ENCODE measurements around the gene NRM.

The NRM gene

DNA sequence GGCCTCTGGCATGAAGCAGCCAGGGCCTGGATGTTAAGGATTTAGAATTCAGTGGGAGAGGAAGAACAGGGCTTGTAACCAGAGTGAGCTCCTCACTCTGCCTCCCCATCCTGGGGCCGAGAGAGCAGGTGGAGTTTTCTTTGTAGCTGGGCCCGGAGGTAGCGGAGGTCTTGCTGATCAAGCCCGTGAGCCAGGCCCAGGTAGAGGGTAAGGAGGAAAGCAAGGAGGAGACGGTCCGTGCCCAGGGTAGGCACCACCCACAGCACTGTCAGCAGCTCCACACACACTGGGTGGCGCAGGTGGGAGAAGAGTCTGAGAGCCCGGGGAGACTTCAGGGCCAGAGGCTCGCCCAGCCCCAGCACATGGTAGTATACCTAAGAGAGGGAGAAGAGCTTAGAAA, 2.2 kb downstream of the NRM start:
- no peak for DNase-seq (ENCODE audit: low read depth)

DNA sequence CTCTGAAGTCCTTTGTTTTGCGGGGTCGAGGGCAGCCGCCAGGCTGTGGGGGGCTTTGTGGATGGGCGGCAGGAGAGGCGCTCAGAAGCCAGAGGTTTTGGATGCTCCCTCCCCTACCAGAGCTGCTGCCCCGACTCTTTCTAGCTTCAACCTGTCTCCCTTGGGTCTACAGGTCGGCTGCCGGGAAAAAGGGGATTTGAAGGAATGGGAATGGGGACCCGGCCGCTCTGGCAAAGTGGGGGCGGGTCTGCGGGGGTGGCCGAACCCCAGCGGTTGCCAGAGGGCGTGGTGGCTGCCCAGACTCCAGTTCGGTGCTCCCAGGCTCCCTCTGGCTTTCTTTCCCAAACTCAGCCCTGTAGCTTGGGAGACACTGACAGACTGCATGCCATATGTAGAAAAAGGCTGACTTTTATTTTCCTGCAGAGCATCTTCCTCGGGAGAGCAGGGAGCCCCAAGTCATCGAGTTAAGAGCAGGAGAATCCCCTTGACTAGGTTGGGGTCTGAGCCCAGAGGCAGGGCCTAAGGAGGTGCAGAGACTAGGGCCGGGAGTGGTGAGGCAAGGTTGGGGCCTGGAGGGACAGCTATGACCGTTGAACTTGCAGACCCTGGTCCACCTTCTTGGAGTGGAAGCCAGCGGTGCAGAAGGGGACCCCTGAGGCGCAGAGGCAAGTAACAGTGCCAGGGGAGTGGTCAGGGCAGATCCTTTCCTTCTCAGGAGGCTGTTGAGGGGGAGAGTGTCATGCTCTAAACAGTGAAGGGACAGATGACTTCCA, 2.9 kb downstream of the NRM start:
- DNase-seq (ENCODE audit: low read depth) = no peak

- DNase-seq (ENCODE audit: low read depth) = peak; percentile 85
Measured at GRCh38 chr6:30686908-30687658, 3.7 kb downstream of the NRM start.

GRCh38 chr6:30686009-30686907, 4.5 kb downstream of the NRM start, which contains the start of gene PPP1R18:
TSS of gene PPP1R18 (minus strand) at chr6:30686645. CDS start at chr6:30686018, 627 bp downstream.
- peak; percentile 31 for DNase-seq (ENCODE audit: low read depth)

DNA sequence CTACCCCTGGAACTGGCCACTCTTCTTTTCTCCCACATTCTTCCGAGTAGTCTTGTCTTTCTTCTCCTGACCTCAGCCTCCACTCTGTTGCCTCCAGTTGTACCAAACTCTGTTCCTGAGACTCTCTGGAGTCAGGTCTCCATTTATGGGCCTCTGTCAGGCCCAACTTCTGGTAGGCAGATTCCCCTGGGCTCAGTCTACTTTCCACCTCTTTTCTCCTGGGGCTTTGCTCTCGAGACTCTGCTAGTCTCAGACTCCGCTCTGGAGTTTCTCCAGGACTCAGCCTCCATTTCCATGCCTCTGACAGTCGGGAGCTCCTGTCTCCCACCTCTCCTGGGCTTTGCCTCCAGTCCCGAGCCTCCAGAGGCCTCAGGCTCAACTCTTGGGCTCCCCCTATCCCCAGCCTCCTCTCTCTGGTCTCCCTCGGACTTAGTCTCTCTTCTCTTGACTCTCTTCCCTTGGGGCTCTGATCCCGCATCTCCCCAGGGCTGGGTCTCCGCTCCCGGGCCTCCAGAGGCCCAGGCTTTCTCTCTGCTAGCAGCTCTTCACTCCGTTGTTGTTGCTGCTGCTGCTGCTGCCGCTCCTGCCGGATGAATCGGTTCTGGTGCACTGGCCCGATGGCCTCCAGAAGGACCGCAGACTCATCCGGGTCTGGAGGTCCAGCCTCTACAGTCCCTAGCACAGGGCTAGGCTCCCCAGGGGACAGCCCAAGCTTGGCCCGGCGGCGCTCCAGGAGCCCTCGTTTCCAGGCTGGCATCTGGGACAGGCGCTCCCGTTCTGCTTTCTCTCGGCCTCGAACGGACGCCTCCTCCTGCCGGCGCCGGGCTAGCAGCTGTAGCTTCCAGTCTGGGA, 5.4 kb downstream of the NRM start:
- DNase-seq (ENCODE audit: low read depth) = peak; percentile 35

- peak; percentile 37 for DNase-seq (ENCODE audit: low read depth)
Measured at GRCh38 chr6:30684386-30685156, 6.2 kb downstream of the NRM start.

DNA sequence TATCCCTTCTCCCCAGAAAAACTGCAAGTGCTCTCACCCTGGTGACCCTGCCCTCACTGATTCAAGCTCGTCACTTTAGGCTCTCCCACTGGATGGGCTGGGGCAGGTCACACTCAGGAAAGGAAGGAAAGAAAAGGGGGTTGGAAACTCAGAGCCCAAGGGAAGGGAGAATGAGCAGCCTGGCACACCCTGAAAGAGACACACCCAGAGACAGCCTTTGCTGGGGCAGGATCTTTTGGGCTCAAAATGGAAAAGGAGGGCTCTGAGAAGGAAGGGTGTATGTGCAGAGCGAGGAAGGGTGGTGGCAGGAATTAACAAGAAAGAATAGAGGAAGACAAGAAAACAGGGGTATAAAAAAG, 6.8 kb downstream of the NRM start:
- DNase-seq (ENCODE audit: low read depth) = no peak

- DNase-seq (ENCODE audit: low read depth) = no peak
Measured at GRCh38 chr6:30683183-30683979, 7.4 kb downstream of the NRM start.

DNA sequence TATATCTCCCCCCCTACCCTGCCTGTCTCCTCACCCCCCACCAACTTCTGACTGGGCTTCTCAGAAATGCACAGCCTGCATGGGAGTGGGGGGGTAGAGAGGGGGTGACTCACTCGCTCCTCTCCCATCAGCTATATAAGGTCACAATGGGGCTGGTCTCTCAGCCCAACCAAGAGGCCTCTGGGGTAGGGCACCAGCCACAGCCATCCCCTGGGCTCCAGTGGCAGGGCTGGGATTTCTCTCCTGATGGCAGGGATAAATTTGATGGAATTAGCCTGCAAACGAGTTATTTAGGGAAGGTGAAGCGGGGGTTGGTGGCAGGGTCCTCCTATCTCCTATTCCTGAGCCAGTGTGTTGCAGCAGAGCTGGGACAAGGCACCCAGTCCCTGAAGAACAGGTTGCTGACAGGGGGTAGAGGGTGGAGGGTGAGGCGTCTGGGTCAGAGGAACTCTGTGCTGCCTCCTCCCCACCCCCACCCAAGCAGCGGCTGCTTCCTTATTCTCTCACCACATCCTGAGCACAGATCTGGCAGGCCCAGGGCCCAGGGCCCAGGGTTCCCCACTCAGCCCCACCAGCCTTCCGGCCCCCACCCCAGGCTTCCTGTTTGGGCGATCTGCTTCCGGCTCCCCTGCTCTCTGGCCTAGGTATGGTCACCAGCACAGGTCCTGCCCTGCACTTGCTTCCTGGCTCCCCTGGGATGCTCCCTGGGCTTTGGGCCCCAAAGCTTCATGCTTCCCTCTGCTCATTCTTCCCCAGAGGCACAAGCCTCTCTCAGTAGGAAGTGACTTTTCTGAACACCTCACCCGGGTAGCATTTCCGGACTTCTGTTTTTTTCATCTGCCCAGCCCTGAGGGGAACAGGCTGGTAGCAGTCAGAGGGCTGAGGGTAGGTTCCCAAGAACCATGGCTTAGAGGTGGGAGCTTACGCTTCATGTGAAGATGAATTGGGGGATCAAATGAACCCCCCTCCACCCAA, 8.4 kb downstream of the NRM start:
- DNase-seq (ENCODE audit: low read depth) = peak; percentile 92

DNA sequence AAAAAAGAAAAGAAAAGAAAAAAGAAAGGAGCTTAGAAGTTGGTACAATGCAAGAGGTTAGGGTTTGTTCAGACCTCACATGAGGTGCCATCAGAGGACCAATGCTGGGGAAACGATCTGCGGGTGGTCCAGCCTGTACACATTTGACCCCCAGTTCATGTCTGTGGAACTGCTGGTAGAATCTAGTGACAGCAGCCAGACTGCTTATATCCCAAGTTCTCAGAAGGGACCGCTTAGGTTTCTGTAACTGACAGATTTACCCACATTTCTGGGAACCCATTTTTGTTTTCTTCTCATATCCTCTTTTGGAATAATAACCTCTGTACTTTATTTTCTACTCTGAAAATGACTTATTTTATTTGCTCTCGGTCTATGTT, 9.0 kb downstream of the NRM start:
- DNase-seq (ENCODE audit: low read depth) = no peak

GRCh38 chr6:30679765-30680535, 10.8 kb downstream of the NRM start:
- DNase-seq (ENCODE audit: low read depth) = no peak

DNA sequence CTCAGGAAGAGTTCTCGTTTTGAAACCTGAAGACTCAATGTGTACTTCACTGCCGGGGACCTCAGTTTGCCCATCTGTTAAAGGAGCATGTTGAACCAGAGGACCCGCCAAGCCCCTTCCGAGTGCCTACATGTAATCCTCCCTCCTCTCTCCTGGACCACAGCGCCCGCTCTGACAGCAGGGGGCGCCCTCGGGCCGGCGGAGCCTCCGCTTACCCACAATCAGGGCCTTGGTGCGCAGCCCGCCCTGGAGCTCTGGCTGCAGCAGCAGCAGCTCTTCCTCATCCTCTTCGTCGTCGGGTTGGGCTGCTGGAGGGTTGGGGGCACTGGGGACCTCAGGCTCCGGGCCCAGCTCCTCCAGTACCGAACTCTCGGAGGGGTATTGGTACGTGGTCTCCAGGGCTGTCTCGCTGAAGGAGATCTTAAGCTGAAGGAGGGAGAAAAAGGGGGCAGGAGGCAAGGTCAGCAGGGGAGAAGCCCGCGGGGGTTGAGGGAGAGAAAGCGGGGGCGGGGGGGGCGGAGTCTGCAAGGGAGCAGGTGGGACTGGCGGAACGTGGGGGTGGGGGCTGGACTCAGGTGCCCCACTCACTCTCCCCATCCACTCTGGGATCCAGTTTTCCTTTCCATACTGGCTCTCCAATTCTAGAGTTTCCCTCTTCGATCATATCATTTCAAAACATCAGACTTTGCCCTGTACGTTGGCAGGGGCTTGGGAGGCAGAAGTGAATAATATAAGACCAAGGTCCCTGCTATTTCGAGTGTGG, 11.6 kb downstream of the NRM start:
- DNase-seq (ENCODE audit: low read depth) = peak; percentile 67

- DNase-seq (ENCODE audit: low read depth) = no peak
Measured at GRCh38 chr6:30676660-30677285, 14.0 kb downstream of the NRM start.

GRCh38 chr6:30672445-30673253, 18.1 kb downstream of the NRM start, which contains the start of gene DHX16:
TSS of gene DHX16 (minus strand) at chr6:30673006. CDS start at chr6:30672841, 165 bp downstream.
- peak; percentile 98 for DNase-seq (ENCODE audit: low read depth)

GRCh38 chr6:30670760-30671527, 19.8 kb downstream of the NRM start:
- no peak for DNase-seq (ENCODE audit: low read depth)
